ENCODE results near the gene LTB4R.
"Not testable (repeated sequence)": the region's sequence is repeated elsewhere in the genome, so short reads cannot be mapped to it uniquely, and the experiment has no call there.

LTB4R gene

DNA sequence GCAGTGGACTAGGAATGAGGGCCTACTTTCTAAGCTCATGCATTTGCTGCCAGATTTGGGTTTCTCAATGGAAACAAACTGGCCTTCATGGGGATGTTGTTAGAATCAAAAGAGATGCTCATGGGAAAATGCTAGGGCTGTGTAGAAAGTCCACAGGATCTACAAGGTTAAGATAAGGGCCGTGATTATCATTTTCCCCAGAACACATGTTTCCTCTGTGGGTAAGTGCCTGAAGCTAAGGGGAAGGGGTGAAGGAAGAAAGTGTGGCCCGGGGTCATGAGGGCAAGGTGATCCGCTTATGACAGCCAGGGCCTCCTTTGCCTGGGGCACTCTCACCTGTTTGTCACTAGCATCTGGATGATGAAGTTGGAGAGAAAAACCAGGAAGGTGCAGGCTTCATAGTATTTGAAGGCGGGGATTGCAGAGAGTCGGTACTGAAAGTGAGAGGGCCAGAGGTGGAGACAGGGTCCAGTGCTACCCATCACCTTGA, 13.8 kb downstream of the LTB4R start:
- no peak for DNase-seq (ENCODE audit: low read depth)

DNA sequence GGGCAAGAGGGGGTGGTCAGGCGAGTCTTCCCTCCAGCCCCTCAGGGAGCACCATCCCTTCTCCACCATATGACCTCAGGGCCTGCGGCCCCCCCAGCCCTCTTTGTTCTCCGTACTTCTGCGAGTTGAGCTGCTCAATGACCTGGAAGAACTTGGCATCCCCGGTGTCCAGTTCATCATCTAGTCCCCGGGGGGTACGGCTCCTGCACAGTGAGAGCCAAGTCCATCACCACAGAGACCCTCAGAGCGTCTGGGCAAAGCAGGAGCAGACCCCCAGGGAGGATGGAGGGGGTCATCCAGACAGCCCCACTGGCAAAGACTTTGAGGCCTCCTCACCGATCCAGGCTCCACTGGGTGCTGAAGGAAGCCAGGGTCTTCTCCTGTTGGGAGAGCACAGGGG, 14.7 kb downstream of the LTB4R start:
- DNase-seq (ENCODE audit: low read depth) = no peak

DNA sequence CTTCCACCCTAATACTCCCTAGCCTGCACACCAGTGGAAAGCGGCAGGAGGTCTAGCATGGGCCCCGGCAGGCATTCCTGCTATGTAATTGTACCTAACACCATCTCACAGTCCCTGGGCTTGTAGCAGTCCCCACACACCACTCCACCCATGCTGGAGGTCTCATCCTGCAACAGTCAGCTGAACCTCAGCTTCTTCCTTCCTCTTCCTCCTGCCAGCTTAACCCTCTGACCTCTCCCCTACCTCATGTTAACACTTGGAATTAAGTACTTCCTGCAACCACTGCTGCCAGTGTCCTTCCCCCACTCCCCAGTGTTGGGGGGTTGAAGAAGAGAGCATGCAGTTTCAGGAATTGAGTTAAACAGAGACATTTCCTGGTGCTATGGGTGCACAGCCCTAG, 16.0 kb downstream of the LTB4R start:
- DNase-seq (ENCODE audit: low read depth) = no peak

DNA sequence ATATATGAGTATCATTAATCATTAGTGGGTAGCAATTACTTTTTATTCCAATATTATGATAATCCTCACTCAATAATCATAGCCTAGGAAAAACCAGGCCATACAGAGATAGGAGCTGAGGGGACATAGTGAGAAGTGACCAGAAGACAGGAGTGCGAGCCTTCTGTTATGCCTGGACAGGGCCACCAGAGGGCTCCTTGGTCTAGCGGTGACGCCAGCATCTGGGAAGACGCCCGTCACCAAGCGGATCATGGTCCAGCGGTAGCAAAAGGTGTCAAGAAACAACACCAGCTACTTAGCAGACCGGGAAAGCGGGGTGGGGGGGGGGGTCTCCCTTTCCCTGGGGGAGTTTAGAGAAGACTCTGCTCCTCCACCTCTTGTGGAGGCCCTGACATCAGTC, 16.6 kb downstream of the LTB4R start:
- DNase-seq (ENCODE audit: low read depth) = not testable (repeated sequence)

DNA sequence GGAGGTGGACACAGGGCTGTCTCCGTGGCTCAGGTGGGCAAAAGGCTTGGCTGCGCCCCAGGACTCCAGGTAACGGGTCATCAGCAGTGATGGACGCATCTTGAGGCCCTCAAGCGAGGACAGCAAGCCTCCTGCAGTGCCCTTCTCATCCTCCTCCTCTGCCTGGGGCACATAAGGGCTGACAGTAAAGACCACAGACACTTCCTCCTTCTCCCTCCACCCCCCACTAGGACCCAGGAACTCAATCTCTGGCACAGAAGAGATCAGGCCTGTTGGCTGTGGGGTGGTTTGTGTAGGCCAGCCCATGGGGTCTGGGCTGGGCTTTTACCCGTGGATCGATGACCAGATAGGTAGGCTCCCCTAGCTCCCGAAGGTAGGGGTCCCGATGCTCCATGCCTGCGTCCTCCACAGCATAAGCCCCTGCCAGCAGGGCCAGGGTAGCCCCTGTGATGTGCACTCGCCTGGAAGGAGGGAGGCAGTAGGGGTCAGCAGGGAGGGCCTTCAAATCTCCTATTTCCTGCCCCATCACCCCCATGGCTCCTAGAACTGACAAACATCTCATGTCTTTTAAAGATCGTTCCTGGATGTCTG, 17.9 kb downstream of the LTB4R start:
- no peak for DNase-seq (ENCODE audit: low read depth)

DNA sequence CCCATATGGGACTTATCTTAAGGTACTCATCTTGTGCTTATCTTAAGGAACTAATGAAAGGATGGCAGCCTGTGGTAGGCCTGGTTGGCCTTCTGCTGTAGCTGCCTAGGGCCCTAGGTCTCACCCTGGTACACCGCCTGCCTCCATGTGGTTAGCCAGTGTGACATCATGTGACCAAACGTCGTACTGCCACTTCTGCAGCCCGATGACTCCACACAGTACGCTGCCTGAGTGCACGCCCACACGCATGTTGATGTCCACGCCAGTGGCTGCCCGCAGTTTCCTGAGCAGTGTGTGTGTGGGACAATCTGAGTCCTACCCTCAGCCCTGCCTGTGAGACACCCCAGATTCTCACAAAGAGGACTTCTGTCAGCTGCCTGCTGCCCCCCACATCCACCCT, 18.4 kb downstream of the LTB4R start:
- DNase-seq (ENCODE audit: low read depth) = no peak

DNA sequence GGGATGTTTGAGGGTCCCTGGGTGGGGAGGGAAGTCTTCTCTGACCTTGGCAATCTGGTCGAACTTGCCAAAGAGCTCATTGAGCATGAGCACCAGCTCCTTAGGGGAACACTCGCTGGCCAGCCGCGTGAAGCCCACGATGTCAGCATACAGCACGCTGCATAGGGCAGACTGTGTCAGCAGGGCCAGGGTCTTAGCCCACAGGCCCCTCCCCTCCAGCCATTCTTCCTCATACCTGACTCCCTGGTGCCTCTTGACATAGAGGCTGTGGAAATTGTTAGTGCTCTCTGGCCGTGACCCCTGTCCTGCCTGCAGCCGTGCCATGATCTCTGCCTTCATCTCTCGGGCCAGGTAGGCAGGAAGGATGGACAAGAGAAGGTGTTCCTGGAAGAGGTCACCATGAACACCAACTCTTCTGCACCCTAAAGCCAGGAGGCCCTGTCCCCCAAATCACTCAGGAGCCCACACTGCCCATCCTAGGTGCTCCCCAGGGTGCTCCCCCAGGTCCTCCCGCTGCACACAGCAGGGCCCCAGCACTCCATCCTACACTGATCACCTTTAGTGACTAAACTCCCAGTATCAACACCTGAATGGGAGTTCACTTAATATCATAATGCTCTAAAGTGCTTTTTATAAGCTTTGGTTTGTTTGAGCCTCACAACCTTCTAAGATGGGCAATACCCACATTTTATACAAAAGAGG, 19.8 kb downstream of the LTB4R start:
- no peak for DNase-seq (ENCODE audit: low read depth)

DNA sequence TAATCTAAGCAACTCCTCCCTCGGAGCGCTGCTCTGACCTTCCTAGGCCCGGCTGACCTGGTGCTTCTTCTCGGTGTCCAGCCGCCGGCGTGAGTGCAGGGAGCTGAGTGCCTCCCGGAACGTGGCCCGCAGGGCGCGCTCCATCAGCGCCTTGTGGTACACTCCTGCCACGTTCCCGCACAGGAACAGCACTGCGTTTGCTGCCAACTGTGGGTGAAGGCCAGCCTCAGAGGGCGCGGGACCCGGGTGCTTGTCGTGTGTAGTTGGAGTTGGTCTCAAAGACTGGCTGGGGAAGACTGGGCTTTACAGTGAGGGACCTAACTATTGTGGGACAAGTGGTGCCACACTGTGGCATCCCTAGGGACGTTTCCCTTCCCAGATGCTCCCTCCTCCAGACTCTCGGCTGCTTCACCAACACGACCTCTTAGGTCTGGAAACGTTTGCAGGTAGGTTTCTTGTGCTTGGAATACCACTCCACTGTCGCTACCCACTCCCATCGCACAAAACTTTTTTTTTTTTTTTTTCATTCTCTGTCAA, 20.5 kb downstream of the LTB4R start:
- DNase-seq (ENCODE audit: low read depth) = no peak

DNA sequence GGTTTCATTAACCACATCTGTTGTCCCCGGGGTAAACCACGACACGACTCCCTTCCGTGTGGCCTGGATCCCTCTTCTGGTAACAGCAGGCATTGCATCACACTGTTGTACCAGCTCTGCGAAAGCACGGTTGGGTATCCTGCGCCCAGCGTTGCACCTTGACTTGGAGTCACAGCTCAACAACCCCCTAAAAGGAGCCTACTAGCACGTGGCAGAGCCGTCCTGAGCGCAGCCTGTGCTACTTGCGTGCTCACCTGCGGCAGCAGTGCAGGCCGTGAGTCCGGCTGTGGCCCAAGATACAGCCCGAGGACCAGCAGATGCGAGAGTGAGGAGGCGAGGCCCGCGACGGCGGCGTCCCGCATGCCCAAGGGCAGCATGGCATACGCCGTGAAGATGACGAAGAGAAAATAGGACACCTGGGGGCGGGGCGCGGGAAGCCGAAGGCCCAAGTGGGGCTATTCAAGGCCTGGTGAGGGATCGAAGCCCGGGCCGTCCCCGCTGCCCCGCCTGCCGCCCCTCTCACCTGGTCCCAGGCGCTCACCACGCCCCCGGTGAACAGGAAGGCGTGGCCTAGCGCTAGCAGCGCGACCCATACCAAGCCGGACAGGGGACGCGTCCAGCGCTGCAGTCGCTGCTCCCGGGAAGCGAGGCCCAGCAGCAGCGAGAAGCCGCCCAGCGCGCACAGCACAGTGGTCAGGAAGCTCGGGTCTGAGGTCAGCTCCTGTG, 21.1 kb downstream of the LTB4R start:
- no peak for DNase-seq (ENCODE audit: low read depth)

DNA sequence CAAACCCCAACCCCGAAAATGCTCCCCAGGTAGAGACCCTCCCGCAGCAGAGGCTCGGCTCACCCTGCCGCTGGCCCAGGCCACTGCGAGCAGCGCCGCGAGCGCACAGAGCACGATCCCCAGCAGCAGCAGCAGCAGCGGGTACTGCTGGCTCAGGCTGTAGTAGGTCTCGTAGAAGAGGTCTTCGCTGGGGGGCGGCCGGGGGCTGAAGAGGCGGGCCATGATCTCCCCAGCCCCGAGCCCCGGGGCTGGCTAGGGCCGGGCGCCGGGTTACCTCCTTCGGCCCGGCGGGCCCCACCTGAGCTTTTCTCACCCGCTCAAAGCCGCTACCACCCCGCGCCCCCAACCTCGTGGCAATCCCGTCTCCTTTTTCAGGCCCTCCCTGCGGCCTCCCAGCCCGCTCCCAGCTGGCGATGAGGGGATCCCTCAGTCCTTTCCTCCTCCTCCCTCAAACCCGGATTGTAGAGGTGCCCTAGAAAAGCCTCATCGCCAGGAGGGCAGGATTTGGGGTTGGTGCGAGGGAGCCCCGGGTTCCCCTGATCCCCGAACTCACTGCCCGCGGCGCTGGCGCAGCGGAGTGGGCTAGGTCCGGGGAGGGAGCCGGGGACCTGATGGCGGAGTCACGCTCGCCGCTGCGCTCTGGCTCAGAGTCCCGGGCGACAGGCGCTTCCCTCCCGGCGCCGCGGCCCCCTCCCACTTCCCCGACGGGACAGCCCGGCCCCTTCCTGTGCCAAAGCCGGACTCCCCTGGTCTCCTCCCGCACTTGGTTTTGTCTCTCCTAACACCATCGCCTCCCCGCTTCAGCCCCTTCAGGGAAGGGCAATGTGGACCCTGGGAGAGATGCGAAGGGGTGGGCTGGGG, 23.4 kb downstream of the LTB4R start, which contains the start of gene ADCY4:
Gene ADCY4, minus strand, starts transcription at position 641 of the 861 bp plus-strand sequence. Its CDS starts 419 bp downstream, at position 222.
- DNase-seq (ENCODE audit: low read depth) = no peak

DNA sequence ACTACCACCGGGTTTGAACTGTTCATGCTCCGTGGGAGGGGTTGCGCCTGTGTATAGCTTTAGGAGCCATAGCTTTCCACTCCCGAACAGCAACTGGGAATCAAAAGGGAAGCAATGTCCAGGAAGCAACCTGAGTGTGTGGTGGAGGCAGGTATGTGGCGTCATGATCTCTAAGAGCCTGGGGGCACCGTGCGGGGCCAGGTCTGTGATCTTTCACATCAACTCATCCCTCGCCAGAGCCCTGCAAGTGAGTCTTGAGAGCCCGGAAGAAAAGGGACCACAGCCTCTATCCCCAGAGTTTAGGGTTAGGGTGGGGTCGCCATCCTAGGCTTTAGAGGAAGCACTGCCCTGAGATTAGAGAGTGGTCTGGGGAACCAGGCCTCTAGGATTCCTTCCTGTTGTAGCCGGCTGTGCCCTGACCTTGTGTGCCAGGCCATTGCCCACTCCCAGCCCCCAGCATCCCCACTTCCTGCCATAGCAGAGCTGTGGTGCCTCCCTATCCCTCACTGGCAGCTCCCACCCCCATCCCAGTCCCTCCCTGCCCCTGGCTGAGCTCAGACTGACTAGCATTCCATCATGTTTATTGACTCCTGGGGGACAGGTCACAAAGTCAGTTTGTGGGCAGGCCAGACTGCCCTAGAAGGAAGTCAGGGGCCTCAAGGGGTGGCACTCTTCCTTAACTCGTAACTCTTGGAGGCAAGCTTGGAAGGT, 24.3 kb downstream of the LTB4R start:
- no peak for DNase-seq (ENCODE audit: low read depth)

DNA sequence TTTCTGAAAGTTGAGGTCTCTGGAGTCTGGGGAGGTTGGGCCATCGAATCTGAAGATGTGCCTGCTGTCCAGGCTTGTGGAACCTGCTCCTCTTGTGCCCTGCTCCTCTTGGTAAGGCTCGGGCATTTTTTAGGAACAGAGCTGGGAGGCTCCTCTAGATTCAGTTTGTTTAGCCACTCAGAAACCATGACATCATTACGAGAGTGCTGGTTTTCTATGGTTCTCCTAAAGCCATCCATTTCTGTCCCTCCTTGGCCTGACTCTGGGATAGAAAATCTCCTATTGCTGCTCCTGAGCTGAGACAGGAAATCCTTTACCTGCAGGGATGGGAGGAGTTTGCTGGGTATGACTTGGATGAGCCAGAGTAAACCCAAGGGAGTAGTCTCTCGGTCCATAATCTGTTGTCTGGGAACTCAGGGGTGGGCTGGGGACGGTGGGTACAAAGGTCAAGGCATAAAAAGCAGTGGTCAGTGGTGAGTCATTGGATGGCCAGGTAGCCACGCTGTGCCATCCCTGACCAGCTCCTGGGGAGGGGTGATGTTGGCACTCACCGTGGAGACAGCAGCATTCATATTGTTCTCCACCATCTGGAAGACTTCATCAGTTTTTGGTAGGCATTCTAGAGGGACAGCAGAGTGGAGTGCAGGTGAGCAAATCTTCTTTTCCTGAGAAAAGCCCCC, 26.0 kb downstream of the LTB4R start:
- no peak for DNase-seq (ENCODE audit: low read depth)

DNA sequence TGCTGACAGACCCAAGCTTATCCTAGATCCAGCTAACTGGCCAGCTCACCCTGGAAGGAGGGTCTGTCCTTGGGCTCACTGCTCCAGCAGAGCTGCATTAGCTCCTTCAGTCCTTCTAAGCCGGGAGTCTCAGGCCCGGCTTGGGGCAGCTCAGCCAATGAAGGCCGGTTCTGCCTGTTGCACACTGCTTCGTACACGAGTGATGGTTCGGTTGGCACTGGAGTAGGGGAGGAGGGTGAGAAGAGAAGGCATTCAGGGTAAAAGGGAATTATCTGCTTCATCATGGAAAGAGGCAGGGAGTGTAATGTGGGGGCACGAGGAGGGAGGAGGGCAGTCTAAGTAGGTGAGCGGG, 26.5 kb downstream of the LTB4R start:
- no peak for DNase-seq (ENCODE audit: low read depth)

DNA sequence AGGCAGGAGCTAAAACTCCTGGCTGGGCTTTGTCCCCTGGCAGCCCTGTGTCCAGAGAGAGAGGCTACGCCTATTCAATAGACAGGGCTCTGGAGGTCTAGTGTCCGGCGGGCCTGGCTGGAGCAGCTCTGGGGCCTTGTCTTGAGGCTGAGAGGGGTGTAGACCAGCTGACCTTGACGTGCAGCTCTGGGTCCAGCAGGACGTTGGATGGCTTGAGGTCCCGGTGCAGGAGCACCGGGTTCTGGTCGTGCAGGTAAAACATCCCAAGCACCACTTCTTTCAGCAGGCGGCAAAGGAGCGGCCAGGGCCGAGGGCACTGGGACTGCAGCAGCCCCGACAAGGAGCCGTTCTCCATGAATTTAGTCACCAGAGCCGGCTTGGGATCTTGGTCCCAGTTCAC, 27.5 kb downstream of the LTB4R start:
- DNase-seq (ENCODE audit: low read depth) = no peak

DNA sequence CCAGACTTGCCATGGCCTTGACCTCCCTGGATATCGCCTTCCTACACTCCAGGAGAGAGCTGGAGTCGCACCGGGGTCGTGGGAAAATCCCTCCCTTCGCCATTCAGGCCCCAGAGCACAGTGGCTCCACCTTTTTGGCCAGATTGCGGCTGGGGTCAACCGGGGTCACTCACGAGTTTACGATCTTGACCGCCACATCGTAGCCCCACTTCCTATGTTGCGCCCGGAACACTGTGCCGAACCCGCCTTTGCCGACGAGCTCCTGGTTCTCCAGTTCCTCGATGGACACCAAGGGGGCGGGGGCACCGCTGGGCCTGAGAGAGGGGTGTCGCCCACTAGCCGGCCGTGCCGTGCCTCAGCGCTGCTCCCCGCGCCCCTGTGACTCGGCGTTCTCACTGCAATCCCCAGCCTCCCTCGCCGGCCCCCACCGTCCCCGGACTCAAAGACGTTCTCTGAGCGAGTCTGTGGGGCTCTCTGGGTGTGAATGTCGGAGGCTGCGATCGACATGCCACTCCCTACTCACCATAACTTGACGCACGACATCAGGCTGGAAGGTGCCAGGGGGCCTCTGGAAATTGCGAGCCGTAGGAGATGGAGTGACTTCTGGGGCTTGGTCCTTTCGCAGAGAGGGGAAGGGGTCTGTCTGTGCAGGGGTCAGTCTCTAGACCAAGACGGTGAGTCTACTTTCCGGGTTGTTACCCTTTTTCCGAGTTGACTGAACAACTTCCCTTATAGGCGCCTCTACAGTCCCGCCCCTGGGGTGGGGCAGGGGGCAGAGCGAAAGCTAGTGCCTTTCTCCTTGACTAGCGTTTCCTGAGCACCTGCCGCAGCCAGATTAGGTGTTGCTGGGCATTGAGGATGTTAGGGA, 28.2 kb downstream of the LTB4R start, which contains the start of gene RIPK3:
Gene RIPK3, minus strand, starts transcription at position 708 of the 868 bp plus-strand sequence. Its CDS starts 165 bp downstream, at position 543.
- DNase-seq (ENCODE audit: low read depth) = no peak

DNA sequence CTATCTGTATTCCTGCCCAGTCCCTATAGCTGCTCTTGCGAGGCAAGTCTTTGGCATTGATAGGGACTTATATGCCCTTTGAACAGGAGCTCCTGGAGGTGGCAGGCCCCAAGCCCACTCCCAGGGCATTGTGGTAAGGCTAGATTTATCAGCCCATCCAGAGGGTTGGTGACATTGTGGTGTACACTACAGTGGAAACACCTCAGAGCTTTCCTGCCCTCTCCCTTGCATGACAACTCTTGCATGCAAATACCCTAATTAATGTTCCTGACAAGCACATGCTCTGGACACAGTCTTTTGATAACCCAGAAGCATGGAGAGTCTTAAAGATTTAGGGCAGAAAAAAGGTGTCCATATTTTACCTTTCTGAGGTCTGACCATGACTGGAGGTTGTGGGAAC, 29.3 kb downstream of the LTB4R start:
- DNase-seq (ENCODE audit: low read depth) = no peak

DNA sequence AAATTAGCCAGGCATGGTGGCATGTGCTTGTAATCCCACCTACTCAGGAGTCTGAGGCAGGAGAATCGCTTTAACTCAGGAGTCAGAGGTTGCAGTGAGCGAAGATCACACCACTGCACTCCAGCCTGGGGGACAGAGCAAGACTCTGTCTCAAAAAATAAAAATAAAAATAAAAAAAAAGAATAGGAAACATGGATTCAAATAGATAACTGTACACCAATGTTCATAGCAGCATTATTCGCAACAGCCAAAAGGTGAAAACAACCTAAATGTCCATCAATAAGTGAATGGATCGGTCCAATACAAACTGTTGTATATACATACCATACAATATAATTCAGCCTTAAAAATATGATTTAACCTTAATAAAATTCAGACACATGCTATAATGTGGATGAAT, 31.6 kb downstream of the LTB4R start:
- no peak for DNase-seq (ENCODE audit: low read depth)

DNA sequence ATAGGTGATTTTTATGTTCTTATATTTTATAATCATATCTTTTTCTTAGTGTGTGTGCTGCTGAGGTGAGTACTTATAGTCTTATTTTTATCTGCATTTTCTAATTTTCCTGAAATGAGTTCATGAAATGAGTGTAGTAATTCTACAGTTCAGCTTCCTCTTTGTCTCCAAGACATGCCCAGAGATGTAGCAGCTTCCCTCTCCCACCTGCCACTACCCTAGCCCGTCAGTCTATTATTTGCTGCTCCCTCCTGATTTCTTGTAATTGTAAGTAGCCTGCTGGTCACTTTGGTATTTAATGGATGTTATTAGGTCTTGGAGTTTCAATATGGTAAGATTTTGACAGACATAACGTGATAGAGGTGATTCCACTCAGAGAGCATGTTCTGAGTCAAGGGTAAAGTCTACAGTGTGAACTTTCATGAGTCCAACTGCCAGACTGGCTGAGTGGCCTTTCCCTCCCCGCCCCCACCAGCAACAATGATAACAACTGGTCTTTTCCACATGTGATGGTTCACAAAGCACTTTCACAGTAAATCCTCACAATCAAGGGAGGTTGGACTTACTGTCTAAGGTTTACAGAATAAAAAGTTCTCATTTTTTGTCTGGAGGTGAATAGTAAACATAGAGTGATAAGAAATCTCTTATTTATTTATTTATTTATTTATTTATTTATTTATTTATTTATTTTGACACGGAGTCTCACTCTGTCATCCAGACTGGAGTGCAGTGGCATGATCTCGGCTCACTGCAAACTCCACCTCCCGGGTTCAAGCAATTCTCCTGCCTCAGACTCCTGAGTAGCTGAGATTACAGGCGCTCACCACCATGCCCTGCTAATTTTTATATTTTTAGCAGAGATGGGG, 32.7 kb downstream of the LTB4R start:
- no peak for DNase-seq (ENCODE audit: low read depth)

DNA sequence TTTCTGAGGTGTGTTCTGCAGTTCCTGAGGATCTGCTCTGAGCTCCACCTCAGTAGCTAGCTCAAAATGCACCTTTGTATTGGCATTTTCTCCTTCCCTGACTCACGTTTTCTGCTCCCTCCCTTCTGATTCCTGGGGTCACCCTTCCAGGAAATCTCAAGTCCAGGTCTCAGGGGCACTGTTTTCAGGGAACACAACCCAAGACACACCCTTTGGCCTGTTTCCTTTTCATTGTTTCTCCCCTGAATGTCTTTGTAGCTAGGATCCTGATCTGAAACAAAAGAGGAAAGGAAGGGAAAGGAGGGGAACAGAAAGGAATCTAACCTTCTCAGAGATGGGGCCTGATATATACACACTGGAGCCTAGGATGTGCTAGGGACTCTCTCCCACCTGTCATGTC, 35.8 kb downstream of the LTB4R start:
- no peak for DNase-seq (ENCODE audit: low read depth)

Data from GM04503 (cell line).